ENCODE data around the gene ERBB4.

DNA sequence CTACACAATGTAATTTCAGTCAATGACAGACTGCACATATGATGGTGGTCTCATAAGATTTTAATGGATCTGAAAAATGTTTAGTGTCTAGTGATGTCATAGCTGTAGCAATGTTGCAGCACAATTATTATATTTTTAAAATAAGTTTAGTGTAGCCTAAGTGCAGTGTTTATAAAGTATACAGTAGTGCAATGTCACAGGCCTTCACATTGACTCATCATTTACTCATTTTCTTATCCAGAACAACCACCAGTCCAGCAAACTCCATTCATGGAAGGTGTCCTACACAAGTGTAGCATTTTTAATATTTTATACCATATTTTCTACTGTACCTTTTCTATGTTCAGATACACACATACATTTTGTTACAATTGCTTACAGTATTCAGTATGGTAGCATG, 663.1 kb downstream of the ERBB4 start:
- TF ChIP-seq, protein P1, sequence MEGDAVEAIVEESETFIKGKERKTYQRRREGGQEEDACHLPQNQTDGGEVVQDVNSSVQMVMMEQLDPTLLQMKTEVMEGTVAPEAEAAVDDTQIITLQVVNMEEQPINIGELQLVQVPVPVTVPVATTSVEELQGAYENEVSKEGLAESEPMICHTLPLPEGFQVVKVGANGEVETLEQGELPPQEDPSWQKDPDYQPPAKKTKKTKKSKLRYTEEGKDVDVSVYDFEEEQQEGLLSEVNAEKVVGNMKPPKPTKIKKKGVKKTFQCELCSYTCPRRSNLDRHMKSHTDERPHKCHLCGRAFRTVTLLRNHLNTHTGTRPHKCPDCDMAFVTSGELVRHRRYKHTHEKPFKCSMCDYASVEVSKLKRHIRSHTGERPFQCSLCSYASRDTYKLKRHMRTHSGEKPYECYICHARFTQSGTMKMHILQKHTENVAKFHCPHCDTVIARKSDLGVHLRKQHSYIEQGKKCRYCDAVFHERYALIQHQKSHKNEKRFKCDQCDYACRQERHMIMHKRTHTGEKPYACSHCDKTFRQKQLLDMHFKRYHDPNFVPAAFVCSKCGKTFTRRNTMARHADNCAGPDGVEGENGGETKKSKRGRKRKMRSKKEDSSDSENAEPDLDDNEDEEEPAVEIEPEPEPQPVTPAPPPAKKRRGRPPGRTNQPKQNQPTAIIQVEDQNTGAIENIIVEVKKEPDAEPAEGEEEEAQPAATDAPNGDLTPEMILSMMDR (IDR thresholded peaks at IDR 0.05) = no peak
- no peak for TF ChIP-seq POLR2A (IDR thresholded peaks at IDR 0.05)
- no peak for TF ChIP-seq EP300 (IDR thresholded peaks at IDR 0.05)
- TF ChIP-seq POLR2AphosphoS5 (IDR thresholded peaks at IDR 0.05) = no peak
